GM21825 (cell line): ENCODE data around the gene PITPNC1.
"Not testable (repeated sequence)": the region's sequence is repeated elsewhere in the genome, so short reads cannot be mapped to it uniquely, and the experiment has no call there.

ENCODE experiments used
- ATAC-seq: cut with Tn5 transposase; IDR thresholded peaks from one replicate; pipeline ENCODE4 v1.9.1; 2021; ENCODE audit warnings: mild to moderate bottlenecking, moderate library complexity; ENCODE audit not compliant: unreplicated experiment

The PITPNC1 gene

GRCh38 chr17:67606896-67607604 lies 230.0 kb downstream of the PITPNC1 start:
- no peak for ATAC-seq

GRCh38 chr17:67610061-67610460 lies 233.0 kb downstream of the PITPNC1 start:
- ATAC-seq, result no peak

GRCh38 chr17:67613961-67614360 lies 236.9 kb downstream of the PITPNC1 start:
- no peak for ATAC-seq

GRCh38 chr17:67615011-67615561 lies 238.0 kb downstream of the PITPNC1 start:
- ATAC-seq, result no peak

GRCh38 chr17:67615736-67616135 lies 238.7 kb downstream of the PITPNC1 start:
- no peak for ATAC-seq

- no peak for ATAC-seq
These were observed 240.3 kb downstream of the PITPNC1 start for GRCh38 chr17:67617304-67617899.

- no peak for ATAC-seq
These were observed 242.5 kb downstream of the PITPNC1 start for GRCh38 chr17:67619555-67619954.

- no peak for ATAC-seq
These were observed 243.0 kb downstream of the PITPNC1 start for GRCh38 chr17:67620088-67620487.

- ATAC-seq, result no peak
These were observed 243.6 kb downstream of the PITPNC1 start for GRCh38 chr17:67620636-67621035.

GRCh38 chr17:67623767-67624166 lies 246.7 kb downstream of the PITPNC1 start:
- no peak for ATAC-seq

- ATAC-seq, result no peak
These were observed 248.0 kb downstream of the PITPNC1 start for GRCh38 chr17:67624886-67625656.

GRCh38 chr17:67625971-67626370 lies 248.9 kb downstream of the PITPNC1 start:
- ATAC-seq, result no peak

- ATAC-seq, result no peak
These were observed 251.5 kb downstream of the PITPNC1 start for GRCh38 chr17:67628580-67629013.

GRCh38 chr17:67629971-67630320 lies 252.9 kb downstream of the PITPNC1 start:
- ATAC-seq, result no peak

- ATAC-seq, result not testable (repeated sequence)
These were observed 253.8 kb downstream of the PITPNC1 start for GRCh38 chr17:67630836-67631235.

GRCh38 chr17:67632141-67632540 lies 255.1 kb downstream of the PITPNC1 start:
- ATAC-seq, result no peak

- no peak for ATAC-seq
These were observed 256.7 kb downstream of the PITPNC1 start for GRCh38 chr17:67633751-67634211.

GRCh38 chr17:67635681-67636080 lies 258.6 kb downstream of the PITPNC1 start:
- ATAC-seq, result no peak

GRCh38 chr17:67636312-67636711 lies 259.2 kb downstream of the PITPNC1 start:
- ATAC-seq, result no peak

- ATAC-seq, result no peak
These were observed 259.9 kb downstream of the PITPNC1 start for GRCh38 chr17:67636834-67637520.
